Vagina (tissue), 2 donors: ENCODE data around the gene ECM1. TPM values are rescaled to one million over a fixed set of nuclear protein-coding genes. Genes with fewer than 3 reads are reported as not detected.

ENCODE experiments used
- DNase-seq, 2 donors: peaks; one replicate each; pipeline ENCODE4 v3.0.0-alpha.2; 2017; ENCODE audit errors: extremely low spot score in 2 of 2
- H3K27ac ChIP-seq: fragments of 200-600 bp; sonication (generic); one replicate; pipeline ENCODE4 v1.5.1; 2019
- H3K27me3 ChIP-seq: fragments of 200-600 bp; sonication (generic); one replicate; pipeline ENCODE4 v1.5.1; 2019
- H3K36me3 ChIP-seq, 2 donors: fragments of 200-600 bp; sonication (generic); one replicate each; pipeline ENCODE4 v1.5.1; 2017 to 2019
- H3K4me1 ChIP-seq: fragments of 200-600 bp; sonication (generic); one replicate; pipeline ENCODE4 v1.5.1; 2019
- H3K4me3 ChIP-seq, 2 donors: fragments of 200-600 bp; sonication (generic); 1 replicate in 1 of 2; 2 replicates in 1 of 2; pipeline ENCODE4 v1.5.1; 2016 to 2019
- H3K9me3 ChIP-seq: fragments of 200-600 bp; sonication (generic); one replicate; pipeline ENCODE4 v1.5.1; 2019
- CTCF ChIP-seq, 3 experiments: fragments of 450-650 bp in 2 of 3; fragments of 200-600 bp in 1 of 3; sonication (generic) in 1 of 3; IDR thresholded peaks; one replicate each; pipeline ENCODE4 v1.5.1; 2017 to 2019; ENCODE audit warnings: antibody characterized with exemption in 3 of 3, mild to moderate bottlenecking in 2 of 3, moderate library complexity in 2 of 3
- POLR2A ChIP-seq, 2 donors: fragments of 450-650 bp; IDR thresholded peaks; one replicate each; pipeline ENCODE4 v1.6.1; 2017; ENCODE audit warnings: antibody characterized with exemption in 2 of 2, mild to moderate bottlenecking in 2 of 2, moderate library complexity in 2 of 2
- POLR2AphosphoS5 ChIP-seq, 2 donors: sonication (generic); formaldehyde crosslinking; IDR thresholded peaks; one replicate each; pipeline ENCODE4 v1.9.0; 2017; ENCODE audit warnings: antibody characterized with exemption in 2 of 2, mild to moderate bottlenecking in 2 of 2, low read depth in 1 of 2; ENCODE audit not compliant: insufficient read depth in 1 of 2
- intact Hi-C: fragments of 100-400 bp; cut with DNase I; formaldehyde crosslinking; loops from one replicate; pipeline ENCODE4 v1.15.1; 2023
- total RNA-seq: library from RNA; depleted of rRNA; stranded (reverse); fragments of >200 nt; gene quantifications from one replicate; pipeline ENCODE4 v1.2.3, GENCODE V29; 2016

ECM1 gene
- total RNA-seq, 1 donor from 2014 or later, result 130 TPM

- H3K9me3 ChIP-seq, result no peaks in the 10 kb centered on the region
These were observed 20.7 kb upstream of the ECM1 start, which contains the start of gene TARS2 for GRCh38 chr1:150486966-150487762. TARS2 (plus strand) TSS chr1:150487419; CDS start chr1:150487451, 32 bp downstream.

GRCh38 chr1:150487763-150488115 lies 20.2 kb upstream of the ECM1 start:
- Histone ChIP-seq H3K27me3 (no peaks in the 10 kb centered on the region), H3K36me3 (peaks cover 0 to 14% of the 10 kb centered on the region in 2 donors), H3K27ac (peak overlapping the region; percentile 76), H3K4me3 (peak overlapping the region; percentile 77 to 81), H3K4me1 (peaks cover 10% of the 10 kb centered on the region), H3K9me3 (no peaks in the 10 kb centered on the region)
- intact Hi-C loops, result no loop called here
- TF ChIP-seq CTCF (IDR thresholded peaks at IDR 0.05) (no peak), POLR2A (IDR thresholded peaks at IDR 0.05) (no peak), POLR2AphosphoS5 (IDR thresholded peaks at IDR 0.05; ENCODE audit: insufficient read depth in 1 of 2, low read depth in 1 of 2) (no peak)
- no peak for DNase-seq

More at GRCh38 chr1:150486966-150487762, 20.7 kb upstream of the ECM1 start, which contains the start of gene TARS2:
- peak in 1 of 2 donors; percentile 98 for DNase-seq
- peak within 1 kb of the TSS; percentile 76 for H3K27ac ChIP-seq
- H3K4me3 ChIP-seq, result peak within 1 kb of the TSS; percentile 77 to 81
- H3K27me3 ChIP-seq, result no peaks in the 10 kb centered on the region
- intact Hi-C loops, result no loop called here
- peaks cover 10% of the 10 kb centered on the region for H3K4me1 ChIP-seq
- peaks cover 0 to 10% of the 10 kb centered on the region in 2 donors for H3K36me3 ChIP-seq
- peak in 2 of 3 experiments; percentile 31 to 37 for TF ChIP-seq CTCF (IDR thresholded peaks at IDR 0.05)
- TF ChIP-seq POLR2A (IDR thresholded peaks at IDR 0.05), result peak in 1 of 2 donors; percentile 43
- TF ChIP-seq POLR2AphosphoS5 (IDR thresholded peaks at IDR 0.05; ENCODE audit: insufficient read depth in 1 of 2, low read depth in 1 of 2), result peak; percentile 76 to 89

- intact Hi-C loops, result no loop called here
- no peak for DNase-seq
- no peak overlapping the region for H3K27ac ChIP-seq
- peaks cover 4% of the 10 kb centered on the region for H3K4me1 ChIP-seq
- no peak for TF ChIP-seq POLR2A (IDR thresholded peaks at IDR 0.05)
- TF ChIP-seq CTCF (IDR thresholded peaks at IDR 0.05), result no peak
- TF ChIP-seq POLR2AphosphoS5 (IDR thresholded peaks at IDR 0.05; ENCODE audit: insufficient read depth in 1 of 2, low read depth in 1 of 2), result no peak
- H3K27me3 ChIP-seq, result no peaks in the 10 kb centered on the region
- no peaks in the 10 kb centered on the region for H3K9me3 ChIP-seq
- H3K36me3 ChIP-seq, result peaks cover 0 to 14% of the 10 kb centered on the region in 2 donors
- no peak overlapping the region for H3K4me3 ChIP-seq
These were observed 14.7 kb upstream of the ECM1 start for GRCh38 chr1:150493175-150493574.

GRCh38 chr1:150498342-150498741 lies 9.6 kb upstream of the ECM1 start:
- no peaks in the 10 kb centered on the region for H3K27me3 ChIP-seq
- H3K4me3 ChIP-seq, result no peak overlapping the region
- H3K4me1 ChIP-seq, result no peaks in the 10 kb centered on the region
- H3K27ac ChIP-seq, result no peak overlapping the region
- DNase-seq, result no peak
- no peaks in the 10 kb centered on the region for H3K9me3 ChIP-seq
- intact Hi-C loops, result no loop called here
- peaks cover 0 to 36% of the 10 kb centered on the region in 2 donors for H3K36me3 ChIP-seq
- TF ChIP-seq POLR2A (IDR thresholded peaks at IDR 0.05), result no peak
- no peak for TF ChIP-seq POLR2AphosphoS5 (IDR thresholded peaks at IDR 0.05; ENCODE audit: insufficient read depth in 1 of 2, low read depth in 1 of 2)
- no peak for TF ChIP-seq CTCF (IDR thresholded peaks at IDR 0.05)

- intact Hi-C loops, result no loop called here
- DNase-seq, result no peak
- Histone ChIP-seq H3K4me3 (no peak overlapping the region), H3K4me1 (peaks cover 25% of the 10 kb centered on the region), H3K9me3 (no peaks in the 10 kb centered on the region), H3K27ac (no peak overlapping the region), H3K36me3 (peaks cover 0 to 49% of the 10 kb centered on the region in 2 donors), H3K27me3 (no peaks in the 10 kb centered on the region)
- TF ChIP-seq CTCF (IDR thresholded peaks at IDR 0.05), result no peak
These were observed 2.5 kb upstream of the ECM1 start for GRCh38 chr1:150505431-150505830.
